GM12874 (cell line): ENCODE results near the gene TMEM165.

Source experiments
- CTCF ChIP-seq: IDR thresholded peaks from 2 replicates; pipeline ENCODE4 v1.5.1; 2011; ENCODE audit warnings: low read depth, mild to moderate bottlenecking, control low read depth, low read length, moderate library complexity; ENCODE audit not compliant: insufficient read depth

TMEM165 gene

GRCh38 chr4:55410431-55410830 lies 14.7 kb downstream of the TMEM165 start:
- no peak for TF ChIP-seq CTCF

GRCh38 chr4:55411621-55412020 lies 15.9 kb downstream of the TMEM165 start:
- no peak for TF ChIP-seq CTCF

GRCh38 chr4:55416176-55416575 lies 20.4 kb downstream of the TMEM165 start:
- TF ChIP-seq CTCF, result no peak

GRCh38 chr4:55424791-55425190 lies 29.0 kb downstream of the TMEM165 start:
- TF ChIP-seq CTCF, result no peak

GRCh38 chr4:55431710-55432336 lies 36.1 kb downstream of the TMEM165 start:
- no peak for TF ChIP-seq CTCF

DNA sequence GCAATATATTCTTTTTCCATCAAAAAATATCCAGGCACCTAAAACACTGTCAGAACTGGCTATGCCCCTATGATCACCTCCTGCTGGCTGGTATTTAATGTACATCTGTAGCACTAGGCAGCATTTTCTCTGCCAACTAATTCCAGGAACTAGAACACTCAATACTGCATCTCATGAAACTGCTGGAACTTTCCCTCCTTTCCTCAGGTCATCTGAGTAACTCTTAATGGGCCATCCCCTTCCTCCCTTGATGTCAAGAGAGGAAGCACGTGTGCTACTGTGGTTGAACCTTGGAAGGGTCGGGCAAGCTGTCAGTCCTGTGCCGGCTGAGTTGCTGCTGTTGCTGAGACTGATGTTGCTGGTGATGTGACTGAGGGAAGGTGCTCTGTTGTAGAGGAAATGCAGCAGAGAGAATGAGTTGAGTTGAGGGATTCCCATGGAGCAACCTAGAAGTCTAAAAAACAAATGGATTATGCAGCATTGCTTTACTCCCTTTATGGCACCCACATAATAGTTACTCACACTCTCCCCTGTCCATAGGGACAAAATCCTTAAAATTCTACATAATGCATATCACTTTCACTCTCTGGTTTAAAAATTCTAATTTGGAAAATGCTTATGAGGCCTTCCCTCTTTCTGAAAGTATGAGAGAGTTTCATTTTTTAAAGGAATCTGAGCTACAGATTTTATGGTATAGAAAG lies 39.5 kb downstream of the TMEM165 start:
- peak; percentile 7; the same call in 1 of the 2 replicates for TF ChIP-seq CTCF

DNA sequence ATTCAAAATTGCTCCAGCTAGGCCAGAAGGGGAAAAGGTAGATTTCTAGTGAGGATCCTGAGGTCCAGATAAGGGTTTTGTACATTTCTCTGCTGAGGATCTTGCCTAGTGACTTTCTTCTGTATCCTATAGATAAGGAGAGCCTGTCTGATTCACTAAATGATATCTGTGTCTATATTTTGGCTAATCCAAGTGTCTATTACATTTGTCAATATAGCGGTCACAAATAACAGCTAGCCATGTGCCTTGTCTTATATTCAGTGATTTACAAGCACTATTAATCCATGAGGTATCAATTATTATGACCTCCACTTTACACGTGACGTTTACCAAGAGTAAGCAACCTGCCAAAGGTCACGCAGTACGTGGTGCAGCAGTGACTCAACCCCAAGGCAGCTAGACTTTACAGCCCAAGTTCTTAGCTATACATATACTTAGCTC lies 41.6 kb downstream of the TMEM165 start:
- no peak for TF ChIP-seq CTCF
